WTC11 (cell line): ENCODE results near the gene MOGAT2.

Experiments
- ATF2 ChIP-seq: sonication (generic); formaldehyde crosslinking; IDR thresholded peaks from 2 replicates; pipeline ENCODE4 v1.8.1; 2022; ENCODE audit warnings: low read depth, missing genetic modification reagents, borderline replicate concordance
- CREM ChIP-seq: sonication (generic); formaldehyde crosslinking; IDR thresholded peaks from 2 replicates; pipeline ENCODE4 v1.8.1; 2022; ENCODE audit warnings: mild to moderate bottlenecking, missing genetic modification reagents, moderate library complexity
- IRF2 ChIP-seq: sonication (generic); formaldehyde crosslinking; IDR thresholded peaks from 2 replicates; pipeline ENCODE4 v1.8.0; 2022; ENCODE audit warnings: low read depth, missing genetic modification reagents, borderline replicate concordance
- JUN ChIP-seq: sonication (generic); formaldehyde crosslinking; IDR thresholded peaks from 2 replicates; pipeline ENCODE4 v1.8.0; 2023; ENCODE audit warnings: mild to moderate bottlenecking, missing genetic modification reagents
- NFYB ChIP-seq: sonication (generic); formaldehyde crosslinking; conservative IDR thresholded peaks from 2 replicates; pipeline ENCODE4 v1.8.0; 2022; ENCODE audit warnings: low read depth, missing genetic modification reagents
- TF ChIP-seq, protein P1 (sequence below): fragments of 250-450 bp; sonication (Bioruptor Pico); IDR thresholded peaks from 2 replicates; pipeline ENCODE4 v1.9.0; 2021; ENCODE audit warnings: moderate library complexity, mild to moderate bottlenecking, inconsistent platforms, borderline replicate concordance
- TF ChIP-seq, protein P2 (sequence below): fragments of 200-600 bp; IDR thresholded peaks from 2 replicates; pipeline ENCODE4 v1.8.0; 2022; ENCODE audit warnings: antibody characterized with exemption
- TF ChIP-seq, protein P3 (sequence below): sonication (generic); formaldehyde crosslinking; IDR thresholded peaks from 2 replicates; pipeline ENCODE4 v1.8.0; 2023; ENCODE audit warnings: missing genetic modification reagents, mild to moderate bottlenecking, borderline replicate concordance

DNA sequence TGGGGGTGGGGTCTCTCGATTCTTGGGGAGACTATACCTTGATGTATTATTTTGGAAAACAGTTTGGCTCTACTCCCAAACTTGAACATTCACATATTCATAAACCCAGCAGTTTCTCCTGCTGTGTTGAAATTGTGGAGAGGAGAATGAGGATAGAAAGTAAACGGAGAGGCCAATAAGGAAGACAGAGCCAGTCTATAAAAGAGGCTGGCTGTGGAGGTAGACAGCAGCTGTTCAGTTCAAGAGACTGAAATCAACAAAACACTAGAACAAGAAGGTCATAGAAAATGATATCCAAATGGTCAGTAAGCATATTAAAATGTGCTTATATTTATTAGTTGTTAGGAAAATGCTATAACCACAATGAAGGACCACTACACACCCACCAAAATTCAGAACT lies 1.9 kb upstream of the MOGAT2 start:
- no peak for TF ChIP-seq NFYB (CRISPR knock-in tag)
- TF ChIP-seq, protein P1, sequence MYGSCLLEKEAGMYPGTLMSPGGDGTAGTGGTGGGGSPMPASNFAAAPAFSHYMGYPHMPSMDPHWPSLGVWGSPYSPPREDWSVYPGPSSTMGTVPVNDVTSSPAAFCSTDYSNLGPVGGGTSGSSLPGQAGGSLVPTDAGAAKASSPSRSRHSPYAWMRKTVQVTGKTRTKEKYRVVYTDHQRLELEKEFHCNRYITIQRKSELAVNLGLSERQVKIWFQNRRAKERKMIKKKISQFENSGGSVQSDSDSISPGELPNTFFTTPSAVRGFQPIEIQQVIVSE = no peak
- TF ChIP-seq, protein P2, sequence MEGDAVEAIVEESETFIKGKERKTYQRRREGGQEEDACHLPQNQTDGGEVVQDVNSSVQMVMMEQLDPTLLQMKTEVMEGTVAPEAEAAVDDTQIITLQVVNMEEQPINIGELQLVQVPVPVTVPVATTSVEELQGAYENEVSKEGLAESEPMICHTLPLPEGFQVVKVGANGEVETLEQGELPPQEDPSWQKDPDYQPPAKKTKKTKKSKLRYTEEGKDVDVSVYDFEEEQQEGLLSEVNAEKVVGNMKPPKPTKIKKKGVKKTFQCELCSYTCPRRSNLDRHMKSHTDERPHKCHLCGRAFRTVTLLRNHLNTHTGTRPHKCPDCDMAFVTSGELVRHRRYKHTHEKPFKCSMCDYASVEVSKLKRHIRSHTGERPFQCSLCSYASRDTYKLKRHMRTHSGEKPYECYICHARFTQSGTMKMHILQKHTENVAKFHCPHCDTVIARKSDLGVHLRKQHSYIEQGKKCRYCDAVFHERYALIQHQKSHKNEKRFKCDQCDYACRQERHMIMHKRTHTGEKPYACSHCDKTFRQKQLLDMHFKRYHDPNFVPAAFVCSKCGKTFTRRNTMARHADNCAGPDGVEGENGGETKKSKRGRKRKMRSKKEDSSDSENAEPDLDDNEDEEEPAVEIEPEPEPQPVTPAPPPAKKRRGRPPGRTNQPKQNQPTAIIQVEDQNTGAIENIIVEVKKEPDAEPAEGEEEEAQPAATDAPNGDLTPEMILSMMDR = no peak
- TF ChIP-seq JUN = no peak
- TF ChIP-seq CREM (CRISPR knock-in tag) = no peak
- no peak for TF ChIP-seq IRF2 (CRISPR knock-in tag)
- no peak for TF ChIP-seq ATF2 (CRISPR knock-in tag)
- TF ChIP-seq, protein P3, sequence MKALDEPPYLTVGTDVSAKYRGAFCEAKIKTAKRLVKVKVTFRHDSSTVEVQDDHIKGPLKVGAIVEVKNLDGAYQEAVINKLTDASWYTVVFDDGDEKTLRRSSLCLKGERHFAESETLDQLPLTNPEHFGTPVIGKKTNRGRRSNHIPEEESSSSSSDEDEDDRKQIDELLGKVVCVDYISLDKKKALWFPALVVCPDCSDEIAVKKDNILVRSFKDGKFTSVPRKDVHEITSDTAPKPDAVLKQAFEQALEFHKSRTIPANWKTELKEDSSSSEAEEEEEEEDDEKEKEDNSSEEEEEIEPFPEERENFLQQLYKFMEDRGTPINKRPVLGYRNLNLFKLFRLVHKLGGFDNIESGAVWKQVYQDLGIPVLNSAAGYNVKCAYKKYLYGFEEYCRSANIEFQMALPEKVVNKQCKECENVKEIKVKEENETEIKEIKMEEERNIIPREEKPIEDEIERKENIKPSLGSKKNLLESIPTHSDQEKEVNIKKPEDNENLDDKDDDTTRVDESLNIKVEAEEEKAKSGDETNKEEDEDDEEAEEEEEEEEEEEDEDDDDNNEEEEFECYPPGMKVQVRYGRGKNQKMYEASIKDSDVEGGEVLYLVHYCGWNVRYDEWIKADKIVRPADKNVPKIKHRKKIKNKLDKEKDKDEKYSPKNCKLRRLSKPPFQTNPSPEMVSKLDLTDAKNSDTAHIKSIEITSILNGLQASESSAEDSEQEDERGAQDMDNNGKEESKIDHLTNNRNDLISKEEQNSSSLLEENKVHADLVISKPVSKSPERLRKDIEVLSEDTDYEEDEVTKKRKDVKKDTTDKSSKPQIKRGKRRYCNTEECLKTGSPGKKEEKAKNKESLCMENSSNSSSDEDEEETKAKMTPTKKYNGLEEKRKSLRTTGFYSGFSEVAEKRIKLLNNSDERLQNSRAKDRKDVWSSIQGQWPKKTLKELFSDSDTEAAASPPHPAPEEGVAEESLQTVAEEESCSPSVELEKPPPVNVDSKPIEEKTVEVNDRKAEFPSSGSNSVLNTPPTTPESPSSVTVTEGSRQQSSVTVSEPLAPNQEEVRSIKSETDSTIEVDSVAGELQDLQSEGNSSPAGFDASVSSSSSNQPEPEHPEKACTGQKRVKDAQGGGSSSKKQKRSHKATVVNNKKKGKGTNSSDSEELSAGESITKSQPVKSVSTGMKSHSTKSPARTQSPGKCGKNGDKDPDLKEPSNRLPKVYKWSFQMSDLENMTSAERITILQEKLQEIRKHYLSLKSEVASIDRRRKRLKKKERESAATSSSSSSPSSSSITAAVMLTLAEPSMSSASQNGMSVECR (CRISPR knock-in tag) = no peak
